GM18507 (cell line): ENCODE results near the gene RECK.
"Not testable (repeated sequence)": the region's sequence is repeated elsewhere in the genome, so short reads cannot be mapped to it uniquely, and the experiment has no call there.

Experiments used
- DNase-seq: peaks from one replicate; pipeline ENCODE4 v3.0.0; 2011; ENCODE audit warnings: low read depth; ENCODE audit not compliant: insufficient read length; ENCODE audit errors: extremely low spot score
- FAIRE-seq: peaks from 2 replicates; lab custom pipeline; 2011; peaks lifted over from hg19 to GRCh38; lab: Jason Lieb, UNC

The RECK gene

DNA sequence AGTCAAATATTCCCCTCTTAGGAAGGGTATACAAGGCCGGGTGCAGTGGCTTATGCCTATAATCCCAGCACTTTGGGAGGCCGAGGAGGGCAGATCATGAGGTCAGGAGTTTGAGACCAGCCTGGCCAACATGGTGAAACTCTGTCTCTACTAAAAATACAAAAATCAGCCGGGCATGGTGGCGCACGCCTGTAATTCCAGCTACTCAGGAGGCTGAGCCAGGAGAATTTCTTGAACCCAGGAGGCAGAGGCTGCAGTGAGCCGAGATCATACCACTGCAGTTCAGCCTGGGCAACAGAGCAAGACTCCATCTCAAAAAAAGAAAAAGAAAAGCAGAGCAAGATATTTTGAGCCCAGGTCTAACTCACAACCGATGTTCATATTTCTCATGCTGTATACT is 95.0 kb downstream of the RECK start:
- not testable (repeated sequence) for FAIRE-seq, DNase-seq

DNA sequence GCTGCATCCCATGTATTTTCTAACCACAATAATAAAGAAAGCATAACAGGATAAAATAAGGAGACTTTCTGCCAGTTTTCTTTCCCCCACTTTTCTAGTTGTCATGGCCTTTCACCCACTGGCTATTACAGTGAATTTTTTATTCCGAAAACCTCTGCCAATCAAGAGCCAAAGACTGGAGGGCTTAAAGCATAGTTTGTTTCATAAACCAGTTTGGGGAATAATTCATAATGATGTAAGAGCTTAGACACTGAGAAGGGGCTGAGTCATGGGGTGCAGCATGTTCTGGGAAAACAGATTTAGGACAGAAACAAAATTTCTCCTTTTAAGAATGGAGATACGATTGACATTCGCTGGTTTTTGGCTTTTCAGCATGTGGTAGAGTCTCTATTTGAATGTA is 95.4 kb downstream of the RECK start:
- DNase-seq = no peak
- no peak for FAIRE-seq

DNA sequence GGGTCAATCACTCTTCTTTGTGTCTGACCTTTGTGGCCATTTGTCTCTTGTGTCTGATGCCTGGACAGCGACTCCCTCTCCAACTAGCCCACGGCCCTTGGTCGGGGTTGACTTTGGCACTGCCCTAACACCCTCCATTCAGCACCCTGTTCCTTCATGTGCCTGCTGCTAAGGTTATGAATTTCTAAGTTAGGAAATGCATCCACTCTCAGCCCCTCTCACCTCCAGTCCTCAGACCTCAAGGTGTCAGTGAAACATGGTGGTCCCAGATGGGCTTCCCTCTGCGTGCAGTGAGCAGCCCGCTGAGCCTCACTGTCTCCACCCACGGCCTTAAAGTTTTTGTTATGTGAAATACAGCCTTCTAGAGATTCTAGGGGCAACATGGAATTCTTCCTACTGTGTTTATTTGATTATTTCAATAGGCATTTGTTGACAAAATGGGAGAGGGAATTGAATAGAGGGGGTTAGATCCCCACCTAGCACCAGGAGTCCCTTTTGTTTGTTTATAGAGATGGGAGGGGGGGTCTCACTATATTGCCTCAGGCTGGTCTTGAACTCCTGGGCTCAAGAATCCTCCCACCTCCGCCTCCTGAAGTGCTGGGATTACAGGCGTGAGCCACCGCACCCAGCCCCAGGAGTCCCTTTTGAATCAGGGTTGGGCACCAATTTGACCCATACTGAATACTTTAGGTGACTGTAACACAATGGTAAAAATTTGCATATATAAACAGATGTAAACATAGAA is 98.2 kb downstream of the RECK start:
- DNase-seq (no peak), FAIRE-seq (no peak)

DNA sequence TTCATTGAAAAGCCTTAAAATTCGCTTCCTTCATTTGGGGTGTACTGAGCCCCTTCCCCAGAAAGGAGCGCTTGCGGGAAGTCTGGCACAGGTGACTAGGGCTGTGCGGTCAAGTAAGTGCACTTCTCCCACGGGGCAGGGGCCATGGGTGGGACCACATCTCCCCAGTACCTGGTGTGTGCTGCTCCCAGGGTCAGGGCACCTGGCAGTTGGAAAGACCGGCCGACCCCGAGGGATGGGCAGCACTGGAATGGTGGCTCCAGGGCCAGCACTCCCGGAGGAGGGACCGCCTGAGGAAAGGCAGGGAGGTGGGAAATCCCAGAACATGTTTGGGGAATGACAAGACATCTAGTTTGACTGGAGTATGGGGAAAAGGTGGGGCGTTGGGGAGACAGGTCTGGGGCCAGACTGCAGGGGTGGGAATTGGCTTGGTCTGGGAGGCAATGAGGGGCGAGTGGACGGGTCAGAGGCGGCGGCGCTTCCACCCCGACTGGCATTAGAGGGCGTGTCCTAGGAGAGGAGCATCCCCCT is 99.1 kb downstream of the RECK start:
- no peak for FAIRE-seq
- DNase-seq = no peak

DNA sequence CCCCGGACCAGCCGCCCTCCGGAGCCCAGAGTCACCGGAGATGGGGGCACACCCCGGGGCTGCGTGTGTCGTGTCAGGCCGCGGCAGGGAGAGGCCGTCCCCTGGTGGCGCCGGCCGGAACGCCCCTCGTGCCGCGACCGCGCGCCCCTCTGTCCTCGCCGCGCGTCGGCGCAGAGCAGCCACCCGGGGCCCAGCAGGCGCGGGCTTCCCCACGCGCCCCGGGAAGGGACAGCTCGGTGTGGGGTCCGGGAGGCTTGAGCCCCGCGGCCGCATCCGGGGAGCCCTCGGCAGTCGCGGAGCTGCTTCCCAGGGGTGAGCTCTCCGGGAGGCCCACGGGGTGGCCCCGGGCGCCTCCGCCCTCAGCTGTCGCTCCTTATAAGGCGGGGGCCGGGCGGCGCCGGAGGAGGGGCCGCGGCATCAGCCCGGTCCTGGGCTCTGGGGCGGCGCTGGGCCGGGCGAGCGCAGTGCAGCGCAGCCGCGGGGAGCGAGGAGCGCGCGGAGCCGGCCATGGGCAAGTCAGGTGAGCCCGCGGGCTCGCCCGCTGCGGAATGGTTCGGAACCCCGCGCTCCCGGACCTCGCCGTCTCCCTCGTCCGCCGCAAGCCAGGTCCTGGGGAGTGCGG is 99.7 kb downstream of the RECK start, which contains the start of gene GLIPR2:
GLIPR2 (plus strand) TSS at position 462 of the 622 bp plus-strand sequence; CDS start at position 508, 46 bp downstream.
- DNase-seq = peak; percentile 78
- peak; percentile 76 for FAIRE-seq

DNA sequence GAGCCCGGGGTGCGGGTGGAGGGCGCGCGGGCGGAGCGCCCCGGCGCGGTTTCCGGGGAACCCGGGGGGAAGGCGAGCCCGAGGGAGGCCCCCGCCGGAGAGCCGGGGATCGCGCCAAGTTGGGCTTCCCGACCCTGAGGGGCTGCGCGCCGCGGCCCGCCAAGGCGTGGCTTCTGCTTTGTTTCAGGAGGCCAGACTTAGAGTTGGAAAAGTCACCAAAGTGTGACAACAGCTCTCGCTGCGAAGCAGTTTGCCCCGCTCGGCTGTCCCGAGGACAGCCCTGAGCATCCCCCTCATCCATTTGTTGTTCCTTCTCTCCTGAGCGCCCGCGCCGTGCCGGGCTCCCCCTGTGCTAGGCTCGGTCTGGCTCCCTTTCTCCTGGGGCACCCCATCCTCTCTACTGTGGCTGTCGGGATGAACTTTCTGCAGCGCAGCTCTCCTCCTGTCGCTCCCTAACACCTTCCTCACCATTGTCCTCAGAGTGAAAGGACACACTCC is 100.2 kb downstream of the RECK start:
- DNase-seq = no peak
- no peak for FAIRE-seq

DNA sequence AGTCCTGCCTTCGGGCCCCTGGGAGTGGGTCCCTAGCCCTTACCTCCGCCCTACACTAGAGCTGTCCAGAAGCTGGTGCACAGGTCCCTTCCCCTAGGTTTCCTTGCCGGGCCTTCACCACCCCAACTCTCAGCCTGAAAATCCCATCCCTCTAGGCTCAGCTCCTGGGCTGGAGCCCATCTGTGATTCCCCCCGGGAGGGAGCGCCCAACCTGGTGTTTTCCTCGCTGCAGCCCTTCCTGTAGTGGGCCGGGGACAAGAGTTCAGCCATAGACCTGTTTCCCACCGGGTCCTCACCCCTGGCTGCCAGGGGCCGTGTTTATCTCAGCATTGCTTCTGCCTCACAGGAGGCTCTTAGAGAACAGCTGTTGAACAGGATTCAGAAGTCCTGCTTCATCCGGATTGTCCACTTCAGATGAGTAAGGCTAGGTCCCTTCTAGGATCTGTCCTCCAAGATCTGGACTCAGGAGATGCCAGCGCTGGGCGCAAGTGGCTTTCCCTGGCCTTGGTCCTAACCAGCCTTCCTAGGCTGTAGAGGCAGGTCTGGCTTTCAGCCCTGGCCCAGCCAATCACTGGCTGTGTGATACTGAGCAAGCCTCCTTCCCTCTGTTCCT is 100.8 kb downstream of the RECK start:
- FAIRE-seq = no peak
- DNase-seq = no peak

DNA sequence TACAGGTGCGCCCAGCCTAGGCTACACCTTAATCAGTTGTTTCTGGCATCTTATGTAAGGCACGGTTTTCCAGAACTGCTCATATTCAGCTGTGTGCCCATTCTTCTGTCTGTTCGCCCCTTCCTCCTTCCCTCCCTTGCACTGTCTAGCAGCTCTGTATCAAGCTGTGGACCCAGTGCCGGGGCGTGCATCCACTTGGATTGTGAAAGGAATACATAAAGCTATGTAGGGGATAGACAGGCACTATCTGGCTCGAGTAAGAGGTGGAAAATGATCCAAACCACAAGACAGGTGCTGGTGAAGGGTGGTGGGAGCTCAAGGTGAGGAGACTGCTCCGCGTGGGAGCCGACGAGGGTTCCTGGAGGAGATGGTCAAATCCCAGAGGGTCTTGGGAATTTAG is 101.8 kb downstream of the RECK start:
- FAIRE-seq (no peak), DNase-seq (no peak)

DNA sequence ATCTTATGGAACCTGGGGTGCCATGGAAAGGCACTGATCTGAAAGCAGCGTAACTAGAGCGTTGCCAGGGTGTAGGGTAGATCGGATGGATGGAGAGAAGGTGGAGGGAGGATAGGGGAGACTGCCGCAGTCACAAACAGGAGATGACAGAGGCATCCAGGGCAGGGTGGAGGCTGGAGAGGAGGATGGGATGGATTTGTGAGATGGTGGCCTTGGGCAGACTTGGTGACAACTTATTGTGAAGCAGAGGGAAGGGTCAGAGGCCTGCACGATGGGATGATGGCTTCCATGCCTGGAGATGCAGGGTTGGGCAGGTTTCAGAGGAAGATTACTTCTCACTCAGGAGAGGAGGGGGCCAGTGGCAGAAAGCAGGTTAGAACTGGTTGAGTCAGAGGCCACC is 102.2 kb downstream of the RECK start:
- FAIRE-seq (no peak), DNase-seq (no peak)

DNA sequence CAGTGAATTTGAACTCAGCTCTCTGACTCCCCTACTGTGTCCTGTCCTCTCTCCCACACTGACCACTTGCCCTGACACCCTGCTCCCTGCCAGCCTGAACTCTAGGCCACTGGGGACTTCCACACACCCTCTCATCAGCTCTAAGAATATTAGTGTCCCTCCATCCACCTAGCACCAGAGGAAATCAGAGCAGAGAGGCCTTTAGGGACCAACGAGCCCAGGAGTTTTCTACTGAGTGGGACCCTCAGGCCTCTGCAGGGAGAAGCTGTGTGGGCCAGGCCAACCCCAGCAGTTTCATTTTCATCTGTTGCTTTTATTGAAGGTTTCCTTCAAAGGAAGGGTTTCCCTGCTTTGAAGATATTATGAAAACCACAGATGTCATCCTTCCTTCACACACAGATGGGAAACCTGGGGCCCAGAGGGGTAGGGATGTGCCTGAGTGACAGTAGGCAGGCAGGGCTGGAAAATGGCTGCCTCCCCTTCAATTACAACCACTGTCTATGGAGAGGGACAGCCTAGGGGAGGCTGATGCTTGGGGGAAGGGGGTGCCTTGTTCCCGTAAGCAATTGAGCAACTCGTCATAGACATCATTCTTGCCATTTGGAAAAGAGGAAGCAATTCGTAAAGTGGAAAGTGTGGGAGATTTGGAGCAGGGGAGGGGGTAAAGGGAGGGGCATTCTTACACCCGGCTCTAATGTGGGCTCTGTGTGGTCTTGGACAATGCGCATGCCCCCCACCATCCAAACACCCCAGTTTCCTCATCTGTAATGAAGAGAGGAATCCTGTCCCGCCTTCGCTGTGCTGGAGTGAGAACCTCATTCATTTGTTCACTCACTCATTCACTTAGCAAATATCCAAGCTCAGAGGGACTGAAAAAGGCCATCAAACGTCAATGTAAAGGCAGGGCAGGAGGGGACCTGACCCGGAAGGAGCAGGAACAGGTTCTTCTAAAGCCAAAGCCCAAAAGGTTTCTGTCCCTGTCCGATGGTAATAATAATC is 103.7 kb downstream of the RECK start:
- DNase-seq (no peak), FAIRE-seq (peak; percentile 73)

DNA sequence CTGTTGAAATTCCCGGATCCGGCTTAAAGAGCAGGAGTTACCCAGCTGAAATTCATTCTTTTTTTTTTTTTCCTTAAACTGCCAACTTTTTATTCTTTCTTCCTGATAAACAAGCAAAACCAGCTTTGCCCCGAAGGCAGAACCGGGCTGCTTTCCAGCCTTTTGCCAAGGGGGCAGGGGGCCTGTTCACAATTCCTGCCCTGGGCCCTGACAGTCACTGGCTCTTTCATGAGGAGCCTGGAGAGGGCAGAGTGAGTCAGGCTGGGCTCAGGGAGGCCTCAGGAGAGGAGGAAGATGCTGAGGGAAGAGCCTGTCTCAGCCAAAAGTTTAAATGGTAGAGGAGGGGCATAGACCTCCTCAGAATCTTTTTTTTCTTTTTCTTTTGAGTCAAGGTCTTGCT is 104.6 kb downstream of the RECK start:
- FAIRE-seq = no peak
- DNase-seq = no peak

DNA sequence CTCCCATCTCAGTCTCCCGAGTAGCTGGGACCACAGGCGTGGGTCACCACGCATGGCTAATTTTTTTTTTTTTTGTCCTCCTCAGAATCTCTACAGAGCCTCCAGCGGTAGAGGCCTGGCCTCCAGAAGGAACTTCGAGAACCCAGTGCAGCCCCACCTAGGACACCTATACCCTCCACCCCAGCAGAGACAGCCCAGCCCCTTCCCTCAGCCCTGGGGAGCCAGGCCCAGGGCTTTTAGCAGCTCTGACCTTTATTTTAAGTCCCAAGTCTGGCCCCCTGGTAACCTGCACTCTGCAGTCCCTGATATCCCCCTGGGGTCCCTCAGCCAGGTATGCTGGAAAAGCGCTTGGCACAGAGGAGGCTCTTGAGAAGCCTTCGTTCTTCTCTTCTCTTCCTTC is 105.0 kb downstream of the RECK start:
- no peak for DNase-seq
- FAIRE-seq = no peak

DNA sequence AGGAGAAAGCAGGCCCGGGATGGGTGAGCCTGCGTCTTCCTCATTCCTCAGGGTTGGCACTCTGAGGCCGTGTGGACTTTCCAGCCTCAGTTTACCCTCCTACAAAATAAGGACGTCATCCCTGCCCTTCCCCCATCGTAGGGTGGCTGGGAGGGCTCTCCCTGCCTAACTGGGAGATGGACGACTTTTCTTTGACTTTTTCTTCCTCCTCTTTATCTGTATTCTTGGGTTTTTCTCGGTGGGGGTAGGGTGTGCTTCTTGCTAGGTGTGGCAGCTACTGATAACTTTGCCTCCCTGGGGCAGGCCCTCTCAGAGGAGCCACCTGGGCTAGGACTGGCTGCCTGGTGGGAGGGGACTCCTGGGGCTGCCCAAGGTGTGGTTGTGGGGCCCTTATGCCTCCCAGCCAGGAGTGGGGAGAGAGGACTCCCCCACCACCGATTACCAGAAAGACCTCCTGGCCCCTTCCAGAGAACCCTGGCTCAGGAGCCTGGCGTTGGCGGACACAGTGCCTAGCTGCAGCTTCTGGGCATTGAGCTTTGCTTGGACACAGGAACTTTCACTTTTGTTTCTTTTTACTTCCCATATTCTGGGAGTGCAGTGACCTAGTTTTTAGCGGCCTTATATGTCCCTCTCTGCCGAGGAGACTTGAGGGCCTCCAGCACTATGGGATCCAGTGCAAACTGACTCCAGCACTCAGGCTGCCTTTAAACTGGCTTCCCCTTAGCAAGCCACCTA is 106.0 kb downstream of the RECK start:
- DNase-seq (no peak), FAIRE-seq (peak; percentile 45)

DNA sequence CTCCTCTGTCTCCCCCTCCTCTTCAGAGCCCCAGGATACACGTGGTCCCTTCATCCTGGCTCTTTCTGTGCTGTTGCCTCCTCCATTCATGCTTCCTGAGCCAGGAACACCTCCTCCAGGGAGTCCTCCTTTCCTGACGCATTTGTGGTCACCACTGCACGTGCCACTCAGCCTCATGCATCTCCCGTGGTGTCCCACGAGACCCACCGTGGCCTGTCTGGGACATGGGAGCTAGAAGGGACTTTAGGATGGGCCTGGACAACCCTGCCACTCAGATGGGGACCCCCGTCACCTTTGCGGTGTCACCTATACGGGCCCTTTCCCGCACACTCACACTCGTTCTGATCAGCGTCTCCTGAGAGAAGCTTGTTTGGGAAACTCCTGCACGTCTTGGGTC is 106.5 kb downstream of the RECK start:
- FAIRE-seq (no peak), DNase-seq (no peak)

DNA sequence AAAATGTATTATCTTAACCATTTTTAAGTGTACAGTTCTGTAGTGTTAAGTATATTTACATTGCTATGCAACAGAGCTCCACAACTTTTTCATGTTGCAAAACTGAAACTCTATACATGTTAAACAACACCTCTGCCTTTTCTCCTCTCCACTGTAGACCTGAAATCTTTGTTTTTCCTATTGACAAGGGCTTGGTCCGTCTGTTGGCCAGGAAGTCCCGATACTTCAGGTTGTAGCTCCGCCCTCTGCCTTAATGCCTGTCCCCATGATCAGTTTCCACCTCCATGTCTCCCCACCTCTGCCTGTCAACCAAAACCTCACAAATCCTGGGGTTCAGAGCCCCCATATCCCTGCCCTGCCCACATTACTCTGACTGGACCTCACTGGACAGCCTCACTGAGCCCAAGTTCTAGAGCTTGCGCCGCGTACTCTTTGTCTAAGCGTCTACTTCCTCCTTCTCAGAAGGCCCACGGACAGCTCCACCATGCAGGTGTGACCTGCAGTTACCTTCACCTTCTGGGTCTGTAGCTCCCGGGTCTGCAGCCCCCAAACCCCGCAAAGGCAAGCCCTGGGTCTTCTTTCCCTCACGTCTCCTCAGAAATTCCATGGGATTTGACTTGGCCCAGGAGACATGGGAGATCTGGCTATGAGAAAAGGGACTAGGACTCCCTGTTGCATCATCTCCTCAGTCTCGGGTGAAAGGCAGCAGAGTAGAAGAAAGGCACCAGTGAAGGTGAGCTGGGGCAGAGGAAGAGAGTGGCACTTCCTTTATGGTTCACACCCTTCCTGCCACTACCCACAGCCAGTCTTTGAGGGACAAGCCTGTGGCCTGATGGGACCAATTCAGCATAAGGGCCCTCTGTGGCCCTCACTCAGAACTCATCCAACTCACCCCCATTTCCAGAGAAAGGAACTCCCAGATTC is 107.9 kb downstream of the RECK start:
- DNase-seq (no peak), FAIRE-seq (peak; percentile 77)

DNA sequence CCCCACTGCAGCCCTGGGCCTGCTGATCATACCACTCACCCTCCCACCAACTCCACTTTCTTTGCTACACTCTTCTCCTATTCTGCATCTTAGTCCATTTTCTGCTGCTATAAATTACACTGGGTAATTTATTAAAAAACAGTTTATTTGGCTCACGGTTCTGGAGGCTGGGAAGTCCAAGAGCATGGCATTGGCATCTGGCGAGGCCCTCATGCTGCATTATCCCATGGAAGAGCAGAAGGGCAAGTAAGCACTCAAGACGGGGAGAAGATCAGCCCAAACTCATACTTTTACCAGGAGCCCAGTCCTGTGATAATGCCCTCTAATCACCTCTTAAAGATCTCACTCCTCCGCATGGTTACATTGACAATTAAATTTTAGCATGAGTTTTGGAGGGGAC is 109.3 kb downstream of the RECK start:
- no peak for DNase-seq
- no peak for FAIRE-seq

DNA sequence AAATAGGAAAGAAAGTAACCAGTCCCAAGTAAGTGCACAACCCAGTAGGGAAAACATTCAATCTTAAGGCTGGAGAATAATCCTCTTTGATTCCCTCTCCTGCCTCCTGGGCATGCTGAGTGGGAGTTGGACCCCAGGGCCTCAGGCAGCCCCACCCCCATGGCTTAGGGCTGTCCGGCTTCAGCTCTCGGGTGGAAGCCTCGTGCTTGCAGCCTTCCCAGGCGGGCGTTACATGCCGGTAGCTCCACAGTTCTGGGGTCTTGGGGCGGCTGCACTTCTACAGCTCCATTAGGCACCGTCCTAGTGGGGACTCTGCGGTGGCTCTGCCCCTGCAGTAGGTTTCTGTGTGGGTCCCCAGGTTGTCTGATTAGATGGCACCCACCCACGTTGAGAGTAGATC is 109.9 kb downstream of the RECK start:
- no peak for DNase-seq
- no peak for FAIRE-seq
